ENCODE data around the gene FHIT.

DNA sequence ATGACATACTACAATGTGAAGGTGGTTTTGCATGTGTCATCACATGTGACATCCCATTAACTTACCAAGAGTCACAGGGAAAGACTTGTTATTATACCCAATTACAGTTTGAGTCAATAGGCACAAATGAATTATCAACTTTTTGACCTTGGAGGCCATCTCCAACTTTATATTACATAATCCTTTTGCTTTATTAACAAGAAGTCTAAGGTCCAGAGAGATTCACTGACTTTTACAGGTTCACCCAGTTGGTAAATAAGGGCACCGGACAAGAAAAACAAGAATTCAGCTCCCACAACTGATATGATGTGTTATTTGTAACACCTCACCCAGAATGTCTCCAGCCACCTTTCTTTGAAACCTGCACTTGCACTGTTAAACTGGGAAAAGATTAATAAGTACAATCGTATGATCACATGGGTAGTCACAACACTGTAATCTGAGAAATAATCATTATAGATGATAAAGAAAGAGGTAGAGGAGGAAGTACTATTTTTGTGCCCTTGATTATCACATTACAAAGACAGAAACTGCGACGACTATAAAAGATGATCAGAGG is 928.9 kb downstream of the FHIT start:
- TF ChIP-seq, protein P1, sequence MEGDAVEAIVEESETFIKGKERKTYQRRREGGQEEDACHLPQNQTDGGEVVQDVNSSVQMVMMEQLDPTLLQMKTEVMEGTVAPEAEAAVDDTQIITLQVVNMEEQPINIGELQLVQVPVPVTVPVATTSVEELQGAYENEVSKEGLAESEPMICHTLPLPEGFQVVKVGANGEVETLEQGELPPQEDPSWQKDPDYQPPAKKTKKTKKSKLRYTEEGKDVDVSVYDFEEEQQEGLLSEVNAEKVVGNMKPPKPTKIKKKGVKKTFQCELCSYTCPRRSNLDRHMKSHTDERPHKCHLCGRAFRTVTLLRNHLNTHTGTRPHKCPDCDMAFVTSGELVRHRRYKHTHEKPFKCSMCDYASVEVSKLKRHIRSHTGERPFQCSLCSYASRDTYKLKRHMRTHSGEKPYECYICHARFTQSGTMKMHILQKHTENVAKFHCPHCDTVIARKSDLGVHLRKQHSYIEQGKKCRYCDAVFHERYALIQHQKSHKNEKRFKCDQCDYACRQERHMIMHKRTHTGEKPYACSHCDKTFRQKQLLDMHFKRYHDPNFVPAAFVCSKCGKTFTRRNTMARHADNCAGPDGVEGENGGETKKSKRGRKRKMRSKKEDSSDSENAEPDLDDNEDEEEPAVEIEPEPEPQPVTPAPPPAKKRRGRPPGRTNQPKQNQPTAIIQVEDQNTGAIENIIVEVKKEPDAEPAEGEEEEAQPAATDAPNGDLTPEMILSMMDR (conservative IDR thresholded peaks at IDR 0.05) = no peak
- no peak for TF ChIP-seq EZH2 (IDR thresholded peaks at IDR 0.05; ENCODE audit: low read depth)

Data from PC-9 (cell line).